SK-N-MC (cell line): Measurements from ENCODE around the gene RFC5.

Experiments used
- DNase-seq: peaks from one replicate; pipeline ENCODE4 v3.0.0-alpha.2; 2011; ENCODE audit warnings: low read depth, low spot score
- H3K27ac ChIP-seq: fragments of 200-600 bp; sonication (generic); 2 replicates; pipeline ENCODE4 v1.5.1; 2016; ENCODE audit warnings: mixed run types
- H3K36me3 ChIP-seq: fragments of 200-600 bp; sonication (generic); 2 replicates; pipeline ENCODE4 v1.6.1; 2017; ENCODE audit warnings: antibody characterized with exemption, low read length, mixed read lengths; ENCODE audit not compliant: insufficient read depth
- H3K4me3 ChIP-seq: fragments of 200-600 bp; sonication (generic); 2 replicates; pipeline ENCODE4 v1.5.1; 2016
- H3K9ac ChIP-seq: fragments of 200-600 bp; sonication (generic); 2 replicates; pipeline ENCODE4 v1.8.0; 2017; ENCODE audit warnings: mixed run types, mixed read lengths; ENCODE audit not compliant: insufficient read length
- H3K9me3 ChIP-seq: fragments of 200-600 bp; sonication (generic); 2 replicates; pipeline ENCODE4 v1.6.1; 2017; ENCODE audit warnings: low read depth, mild to moderate bottlenecking, antibody characterized with exemption, low read length, moderate library complexity, mixed read lengths
- EZH2 ChIP-seq: fragments of 200-600 bp; sonication (generic); IDR thresholded peaks from one replicate; pipeline ENCODE4 v1.6.1; 2017; ENCODE audit warnings: antibody characterized with exemption
- FOXP2 ChIP-seq: optimal IDR thresholded peaks from 2 replicates; pipeline ENCODE3; 2011; ENCODE audit warnings: mild to moderate bottlenecking, moderate library complexity; ENCODE audit not compliant: insufficient read depth; ENCODE audit errors: extremely low read length, control extremely low read depth
- POLR2AphosphoS5 ChIP-seq: IDR thresholded peaks from 2 replicates; pipeline ENCODE4 v1.6.1; 2012; ENCODE audit warnings: mild to moderate bottlenecking, low read depth, low read length, borderline replicate concordance

RFC5 gene

DNA sequence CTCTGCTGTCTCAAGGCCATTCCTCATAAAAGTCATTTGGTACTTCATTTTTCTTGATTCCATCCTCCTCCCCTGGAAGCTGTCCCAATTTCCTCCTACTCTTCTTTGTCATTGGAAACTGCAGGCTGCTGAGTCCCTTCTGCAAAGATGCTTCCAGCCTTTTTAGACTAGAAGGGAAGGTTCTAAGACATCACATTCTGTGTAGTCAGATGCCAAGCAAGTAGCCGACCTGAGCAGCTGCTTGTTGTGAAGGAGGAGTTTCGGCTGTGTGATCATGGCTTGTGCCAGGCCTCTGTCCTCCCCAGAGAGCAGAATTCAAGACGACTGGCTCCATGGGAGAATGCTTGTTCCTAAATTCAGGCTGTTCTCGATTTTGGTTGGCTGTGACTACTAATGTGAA, 8.7 kb downstream of the RFC5 start:
- no peak overlapping the region for H3K9ac ChIP-seq
- H3K36me3 ChIP-seq: peaks cover 79% of the 10 kb centered on the region
- no peaks in the 10 kb centered on the region for H3K9me3 ChIP-seq
- TF ChIP-seq POLR2AphosphoS5 (no peak), EZH2 (no peak), FOXP2 (no peak)
- no peak for DNase-seq
- no peak overlapping the region for H3K4me3 ChIP-seq
- no peak overlapping the region for H3K27ac ChIP-seq

DNA sequence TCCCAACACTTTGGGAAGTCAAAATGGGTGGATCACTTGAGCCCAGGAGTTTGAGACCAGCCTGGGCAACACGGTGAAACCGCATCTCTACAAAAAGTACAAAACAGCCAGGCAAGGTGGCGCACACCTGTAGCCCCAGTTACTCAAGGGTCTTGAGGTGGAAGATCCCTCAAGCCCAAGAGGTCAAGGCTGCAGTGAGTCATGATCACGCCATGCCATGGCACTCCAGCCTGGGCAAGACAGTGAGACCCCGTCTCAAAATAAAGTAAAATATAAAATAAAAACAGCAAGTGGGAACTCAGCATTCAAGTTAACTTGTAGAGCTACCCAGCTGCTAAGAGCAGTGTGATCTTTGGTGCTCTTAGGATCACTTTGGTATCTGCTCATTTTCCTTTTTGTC, 12.7 kb downstream of the RFC5 start:
- DNase-seq: no peak
- H3K9me3 ChIP-seq: no peaks in the 10 kb centered on the region
- TF ChIP-seq POLR2AphosphoS5 (no peak), EZH2 (no peak), FOXP2 (no peak)
- H3K36me3 ChIP-seq: peaks cover 81% of the 10 kb centered on the region
- H3K27ac ChIP-seq: no peak overlapping the region
- no peak overlapping the region for H3K4me3 ChIP-seq
- H3K9ac ChIP-seq: no peak overlapping the region

DNA sequence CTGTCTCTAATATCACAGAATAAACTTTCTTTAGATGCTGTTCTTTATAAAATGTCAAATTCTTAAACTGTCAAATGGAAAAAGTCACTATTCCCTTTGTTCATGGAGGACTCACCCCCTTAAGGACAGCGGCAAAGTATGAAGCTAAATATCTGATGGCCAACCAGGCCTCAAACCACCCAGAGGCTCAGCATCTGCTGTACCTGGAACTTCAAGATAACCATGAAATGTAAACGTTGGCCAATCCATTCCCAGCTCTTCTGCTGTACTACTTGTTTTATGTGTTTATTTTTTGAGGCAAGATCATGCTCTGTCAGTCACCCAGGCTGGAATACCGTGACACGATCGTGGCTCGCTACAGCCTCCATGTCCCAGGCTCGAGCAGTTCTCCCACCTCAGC, 15.7 kb downstream of the RFC5 start:
- TF ChIP-seq EZH2 (no peak), FOXP2 (no peak), POLR2AphosphoS5 (no peak)
- H3K9ac ChIP-seq: no peak overlapping the region
- no peak overlapping the region for H3K27ac ChIP-seq
- no peaks in the 10 kb centered on the region for H3K9me3 ChIP-seq
- H3K36me3 ChIP-seq: peaks cover 83% of the 10 kb centered on the region
- no peak overlapping the region for H3K4me3 ChIP-seq
- no peak for DNase-seq

DNA sequence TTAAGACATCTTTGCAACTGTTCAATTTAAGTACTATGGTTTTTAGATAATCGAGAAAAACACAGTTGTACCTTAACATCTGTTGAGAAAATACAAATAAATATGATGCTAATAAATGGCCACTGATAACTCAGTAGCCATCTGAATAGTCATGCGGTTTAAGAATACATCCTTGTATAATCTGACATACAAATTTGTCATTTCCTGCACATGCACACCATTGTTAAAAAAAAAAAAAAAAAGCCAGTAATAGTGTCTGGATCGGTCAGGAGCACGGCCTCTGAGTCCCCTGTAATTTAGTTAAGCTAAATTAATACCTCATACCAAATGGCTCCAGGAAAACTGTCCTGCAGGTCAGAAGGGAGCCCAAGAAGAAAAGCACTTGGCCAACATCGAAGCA, 16.8 kb downstream of the RFC5 start:
- no peak overlapping the region for H3K9ac ChIP-seq

DNA sequence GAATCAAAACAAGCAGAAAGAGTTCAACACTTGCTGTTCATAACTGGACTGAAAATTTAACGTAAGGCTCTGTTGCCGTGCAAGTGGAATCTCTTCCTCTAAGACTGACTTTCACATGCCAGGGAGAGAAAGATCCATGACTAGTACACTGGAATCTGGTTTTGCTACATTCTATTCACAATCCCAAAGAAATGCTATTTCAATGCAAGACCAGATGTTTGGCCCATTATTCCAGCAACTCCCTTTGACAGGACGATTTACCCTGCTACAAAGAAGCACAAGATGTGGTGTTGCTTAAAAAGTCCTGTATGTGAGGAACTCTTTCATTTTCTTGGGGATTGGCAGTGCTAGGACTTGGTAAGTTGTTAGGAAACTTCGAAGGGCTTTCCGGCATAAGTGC, 17.4 kb downstream of the RFC5 start:
- H3K36me3 ChIP-seq: peaks cover 76% of the 10 kb centered on the region
- TF ChIP-seq FOXP2: no peak
- TF ChIP-seq POLR2AphosphoS5: no peak
- no peak for TF ChIP-seq EZH2
- no peak overlapping the region for H3K9ac ChIP-seq
- H3K27ac ChIP-seq: no peak overlapping the region
- no peak overlapping the region for H3K4me3 ChIP-seq
- no peak for DNase-seq
- H3K9me3 ChIP-seq: no peaks in the 10 kb centered on the region

More for the DNA sequence above, 16.8 kb downstream of the RFC5 start:
- no peak for DNase-seq
- TF ChIP-seq EZH2: no peak
- TF ChIP-seq FOXP2: no peak
- TF ChIP-seq POLR2AphosphoS5: no peak
- H3K27ac ChIP-seq: no peak overlapping the region
- peaks cover 80% of the 10 kb centered on the region for H3K36me3 ChIP-seq
- no peaks in the 10 kb centered on the region for H3K9me3 ChIP-seq
- H3K4me3 ChIP-seq: no peak overlapping the region

DNA sequence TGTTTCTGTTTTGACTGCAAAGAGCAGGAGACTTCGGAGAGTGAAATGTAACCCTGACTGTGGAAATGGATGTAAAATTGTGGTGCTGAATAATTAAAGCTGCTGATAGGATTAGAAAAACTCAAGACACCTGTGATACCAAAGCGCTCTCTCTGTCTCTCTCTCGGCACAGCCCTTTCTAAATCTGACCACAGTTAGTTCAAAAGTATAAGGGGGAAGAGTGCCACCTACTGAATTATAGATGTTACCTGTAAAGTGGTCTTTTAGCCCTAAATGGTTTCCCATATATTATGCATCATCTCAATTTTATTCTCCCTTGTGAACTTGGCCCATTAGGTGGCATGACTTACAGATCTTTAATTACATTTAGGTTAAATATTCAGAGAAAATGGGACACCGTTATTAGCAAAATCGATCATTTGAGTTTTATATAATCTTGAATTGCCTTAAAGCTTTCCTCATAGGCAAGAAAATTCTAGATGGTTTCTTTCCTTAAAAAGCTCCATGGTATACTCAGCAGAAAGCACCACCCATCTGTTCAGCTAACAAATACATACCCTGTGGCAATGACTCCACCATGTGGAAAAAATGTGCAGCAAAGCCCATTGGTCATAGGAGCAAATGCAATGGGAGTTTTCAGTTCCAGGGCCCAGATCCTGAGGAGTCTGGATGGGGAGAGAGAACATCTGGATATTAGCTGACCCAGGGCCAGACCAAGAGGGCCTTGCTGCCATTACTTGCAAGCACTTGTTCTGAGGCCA, 18.1 kb downstream of the RFC5 start:
- DNase-seq: no peak
- no peak overlapping the region for H3K9ac ChIP-seq
- peaks cover 69% of the 10 kb centered on the region for H3K36me3 ChIP-seq
- H3K4me3 ChIP-seq: no peak overlapping the region
- no peak for TF ChIP-seq POLR2AphosphoS5
- no peak for TF ChIP-seq FOXP2
- no peak for TF ChIP-seq EZH2
- no peaks in the 10 kb centered on the region for H3K9me3 ChIP-seq
- H3K27ac ChIP-seq: no peak overlapping the region

DNA sequence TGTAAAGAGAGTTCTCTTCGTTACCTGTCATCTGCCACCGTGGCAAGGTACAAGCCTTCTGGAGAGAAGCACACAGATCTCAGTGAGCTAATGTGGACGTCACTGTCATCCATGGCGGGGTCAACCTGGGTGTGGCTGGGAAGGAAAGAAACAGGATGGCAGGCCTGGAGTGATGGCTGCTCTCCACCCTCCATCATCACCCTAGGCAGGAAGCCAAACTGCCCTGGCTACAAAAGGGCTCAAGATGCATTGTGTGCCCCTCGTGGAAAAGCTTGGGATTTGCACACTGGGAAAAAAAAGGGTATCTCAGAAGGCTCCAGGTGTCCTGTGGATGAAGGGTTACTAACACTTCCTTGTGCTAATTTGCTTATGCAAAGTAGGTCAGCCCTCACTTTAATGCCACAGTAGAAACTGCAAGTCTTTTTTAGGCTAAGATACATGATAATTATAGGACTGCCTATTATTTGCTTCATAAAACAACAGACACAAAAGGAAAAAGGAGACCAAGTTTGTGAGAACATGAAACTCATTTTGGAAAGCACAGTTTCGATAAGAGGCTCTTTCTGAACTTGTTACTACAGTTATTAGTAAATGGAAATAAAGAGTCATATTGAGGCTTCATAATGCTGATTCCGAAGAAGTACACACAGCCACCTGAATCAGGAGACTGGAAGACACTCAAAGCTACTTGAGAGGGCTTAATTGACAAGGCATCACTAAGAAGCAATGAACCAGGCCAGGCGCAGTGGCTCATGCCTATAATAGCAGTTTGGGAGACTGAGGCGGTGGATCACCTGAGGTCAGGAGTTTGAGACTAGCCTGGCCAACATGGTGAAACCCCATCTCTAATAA, 18.9 kb downstream of the RFC5 start:
- no peak for TF ChIP-seq FOXP2
- no peak for TF ChIP-seq POLR2AphosphoS5
- TF ChIP-seq EZH2: no peak
- DNase-seq: no peak
- no peak overlapping the region for H3K9ac ChIP-seq
- H3K36me3 ChIP-seq: peaks cover 61% of the 10 kb centered on the region
- no peaks in the 10 kb centered on the region for H3K9me3 ChIP-seq
- no peak overlapping the region for H3K4me3 ChIP-seq
- H3K27ac ChIP-seq: no peak overlapping the region

DNA sequence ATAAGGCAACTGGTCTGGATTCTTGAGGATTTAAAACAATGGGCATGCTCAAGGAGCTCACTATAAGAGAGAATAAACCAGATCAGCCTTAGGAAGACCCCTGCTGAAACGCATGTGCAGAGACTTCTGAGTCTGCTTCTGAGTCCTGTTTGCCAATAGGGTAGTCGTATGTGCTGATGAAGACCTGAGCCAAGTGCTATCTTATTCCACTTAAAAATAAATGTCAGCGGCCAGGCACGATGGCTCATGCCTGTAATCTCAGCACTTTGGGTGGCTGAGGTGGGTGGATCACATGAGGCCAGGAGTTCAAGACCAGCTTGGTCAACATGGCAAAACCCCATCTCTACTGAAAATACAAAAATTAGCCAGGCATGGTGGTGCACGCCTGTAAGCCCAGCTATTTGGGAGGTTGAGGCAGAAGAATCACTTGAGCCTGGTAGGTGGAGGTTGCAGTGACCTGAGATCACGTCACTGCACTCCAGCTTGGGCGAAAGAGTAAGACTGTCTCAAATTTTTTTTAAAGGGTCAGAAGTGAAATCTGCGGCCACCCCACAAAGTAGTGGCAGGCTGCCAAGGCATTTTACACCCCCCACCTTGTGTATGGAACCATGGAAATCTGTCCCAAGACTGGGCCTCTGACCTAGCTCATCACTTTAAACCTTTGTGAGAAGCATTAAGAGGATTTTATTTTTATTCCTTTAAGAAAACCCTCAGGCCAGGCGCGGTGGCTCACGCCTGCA, 20.3 kb downstream of the RFC5 start:
- Histone ChIP-seq H3K9me3 (no peaks in the 10 kb centered on the region), H3K4me3 (no peak overlapping the region), H3K9ac (no peak overlapping the region), H3K36me3 (peaks cover 57% of the 10 kb centered on the region), H3K27ac (no peak overlapping the region)
- DNase-seq: no peak
- no peak for TF ChIP-seq EZH2
- no peak for TF ChIP-seq POLR2AphosphoS5
- TF ChIP-seq FOXP2: no peak
